ENCODE measurements around the gene TLR5.

GRCh38 chr1:223095870-223096269 lies 47.2 kb downstream of the TLR5 start:
- no peak for TF ChIP-seq CTCF (IDR thresholded peaks at IDR 0.05)
- no peak for TF ChIP-seq POLR2A (IDR thresholded peaks at IDR 0.05)
